Caco-2 (cell line): ENCODE data around the gene LRTM1. TPM values are rescaled to one million over a fixed set of nuclear protein-coding genes. Genes with fewer than 3 reads are reported as not detected.

Experiments
- BruUV-seq: library from RNA; stranded (reverse); fragments of 400-500 nt; replicated peaks from 2 replicates; lab custom pipeline; 2021; lab: Mats Ljungman, UMichigan
- CTCF ChIA-PET: fragments of 300-600 bp; sonication (Branson Sonifier 250); formaldehyde crosslinking; loops from one replicate; lab custom pipeline; 2022; ENCODE audit warnings: antibody characterized with exemption; lab: Charles Lee
- POLR2A ChIA-PET: fragments of 300-600 bp; sonication (Branson Sonifier 250); formaldehyde crosslinking; loops from one replicate; lab custom pipeline; 2022; ENCODE audit warnings: antibody characterized with exemption; lab: Charles Lee
- DNase-seq, 2 experiments: peaks; one replicate each; pipeline versions ENCODE4 v3.0.0 to v3.0.0-alpha.2; 2020 to 2022
- H3K27me3 ChIP-seq: replicated peaks from 2 replicates; pipeline ENCODE4 v1.6.0; 2011; ENCODE audit warnings: low read length; ENCODE audit not compliant: control insufficient read depth, insufficient read depth
- H3K36me3 ChIP-seq: 2 replicates; pipeline ENCODE4 v1.5.1; 2011; ENCODE audit warnings: low read length; ENCODE audit not compliant: control insufficient read depth, insufficient read depth
- H3K4me1 ChIP-seq: fragments of 250-450 bp; sonication (Bioruptor Pico); 2 replicates; pipeline ENCODE4 v1.5.1; 2020; ENCODE audit warnings: mild to moderate bottlenecking
- H3K4me3 ChIP-seq: 2 replicates; pipeline ENCODE4 v1.5.1; 2011; ENCODE audit warnings: low read depth, mild to moderate bottlenecking, control low read depth, low read length
- H3K9me3 ChIP-seq: fragments of 250-450 bp; sonication (Bioruptor Pico); 2 replicates; pipeline ENCODE4 v1.5.1; 2020; ENCODE audit warnings: mild to moderate bottlenecking, moderate library complexity
- H3K27ac Mint-ChIP-seq: one replicate; pipeline ENCODE4 v1.8.0; 2022; ENCODE audit warnings: mixed read lengths; ENCODE audit not compliant: unreplicated experiment
- H3K27me3 Mint-ChIP-seq: one replicate; pipeline ENCODE4 v1.8.0; 2022; ENCODE audit warnings: mixed read lengths; ENCODE audit not compliant: insufficient read depth, unreplicated experiment
- H3K36me3 Mint-ChIP-seq: one replicate; pipeline ENCODE4 v1.8.0; 2022; ENCODE audit warnings: mild to moderate bottlenecking, mixed read lengths; ENCODE audit not compliant: insufficient read depth, unreplicated experiment
- H3K4me1 Mint-ChIP-seq: one replicate; pipeline ENCODE4 v1.8.0; 2022; ENCODE audit warnings: low read depth, mixed read lengths; ENCODE audit not compliant: unreplicated experiment
- H3K4me3 Mint-ChIP-seq: one replicate; pipeline ENCODE4 v1.8.0; 2022; ENCODE audit warnings: mild to moderate bottlenecking, moderate library complexity, mixed read lengths; ENCODE audit not compliant: unreplicated experiment
- H3K9me3 Mint-ChIP-seq: one replicate; pipeline ENCODE4 v1.8.0; 2022; ENCODE audit warnings: mixed read lengths; ENCODE audit not compliant: unreplicated experiment
- CTCF ChIP-seq, 2 experiments: fragments of 200-600 bp in 1 of 2; IDR thresholded peaks; 1 replicate in 1 of 2; 2 replicates in 1 of 2; pipeline versions ENCODE4 v1.5.1 to v1.8.0; 2011 to 2022; ENCODE audit warnings: antibody characterized with exemption in 1 of 2, control low read depth in 1 of 2, inconsistent platforms in 1 of 2, low read depth in 1 of 2, low read length in 1 of 2, mild to moderate bottlenecking in 1 of 2, moderate library complexity in 1 of 2; ENCODE audit not compliant: insufficient read depth in 1 of 2, severe bottlenecking in 1 of 2, unreplicated experiment in 1 of 2
- intact Hi-C: fragments of 100-400 bp; cut with micrococcal nuclease; formaldehyde crosslinking; loops from one replicate; pipeline ENCODE4 v1.10.0; 2022; ENCODE audit not compliant: unreplicated experiment
- total RNA-seq: library from RNA; stranded (reverse); gene quantifications from 2 replicates; pipeline ENCODE4 v1.2.3, GENCODE V29; 2022

LRTM1 gene
- total RNA-seq, 1 experiment from 2014 or later, result not detected

GRCh38 chr3:54888162-54888561 lies 39.7 kb downstream of the LRTM1 start:
- ChIA-PET CTCF (no interaction called here), POLR2A (no interaction called here)
- Mint-ChIP-seq H3K27me3 (peaks cover 8% of the 10 kb centered on the region), H3K4me3 (no peak overlapping the region), H3K4me1 (no peaks in the 10 kb centered on the region), H3K36me3 (no peaks in the 10 kb centered on the region), H3K9me3 (no peaks in the 10 kb centered on the region), H3K27ac (no peak overlapping the region)
- no peak for DNase-seq
- TF ChIP-seq CTCF (IDR thresholded peaks at IDR 0.05; ENCODE audit: insufficient read depth in 1 of 2, low read depth in 1 of 2, low read length in 1 of 2, severe bottlenecking in 1 of 2, unreplicated experiment in 1 of 2), result no peak
- Histone ChIP-seq H3K9me3 (no peaks in the 10 kb centered on the region), H3K36me3 (no peaks in the 10 kb centered on the region), H3K27me3 (no peaks in the 10 kb centered on the region), H3K4me1 (peaks cover 15% of the 10 kb centered on the region), H3K4me3 (no peak overlapping the region)
- no TSS peak for BruUV-seq
- intact Hi-C loops, result no loop called here

- no peak overlapping the region for H3K4me3 Mint-ChIP-seq
- no peaks in the 10 kb centered on the region for H3K36me3 Mint-ChIP-seq
- Histone ChIP-seq H3K27me3 (no peaks in the 10 kb centered on the region; the same call in 1 of the 2 replicates), H3K4me3 (no peak overlapping the region), H3K4me1 (no peaks in the 10 kb centered on the region), H3K36me3 (no peaks in the 10 kb centered on the region), H3K9me3 (no peaks in the 10 kb centered on the region)
- H3K27me3 Mint-ChIP-seq, result peaks cover 18% of the 10 kb centered on the region
- TF ChIP-seq CTCF (IDR thresholded peaks at IDR 0.05; ENCODE audit: insufficient read depth in 1 of 2, low read depth in 1 of 2, low read length in 1 of 2, severe bottlenecking in 1 of 2, unreplicated experiment in 1 of 2), result no peak
- CTCF ChIA-PET, result no interaction called here
- no peaks in the 10 kb centered on the region for H3K4me1 Mint-ChIP-seq
- DNase-seq, result no peak
- intact Hi-C loops, result no loop called here
- no TSS peak for BruUV-seq
- POLR2A ChIA-PET, result no interaction called here
- H3K27ac Mint-ChIP-seq, result no peak overlapping the region
- no peaks in the 10 kb centered on the region for H3K9me3 Mint-ChIP-seq
Measured at GRCh38 chr3:54882129-54882833, 45.6 kb downstream of the LRTM1 start.

GRCh38 chr3:54878145-54878544 lies 49.7 kb downstream of the LRTM1 start:
- no peaks in the 10 kb centered on the region for H3K9me3 ChIP-seq
- H3K36me3 ChIP-seq, result no peaks in the 10 kb centered on the region
- no peak for TF ChIP-seq CTCF (IDR thresholded peaks at IDR 0.05; ENCODE audit: insufficient read depth in 1 of 2, low read depth in 1 of 2, low read length in 1 of 2, severe bottlenecking in 1 of 2, unreplicated experiment in 1 of 2)
- Mint-ChIP-seq H3K9me3 (no peaks in the 10 kb centered on the region), H3K27ac (no peak overlapping the region), H3K4me1 (no peaks in the 10 kb centered on the region), H3K27me3 (peaks cover 29% of the 10 kb centered on the region), H3K4me3 (no peak overlapping the region), H3K36me3 (no peaks in the 10 kb centered on the region)
- CTCF ChIA-PET, result no interaction called here
- no peaks in the 10 kb centered on the region for H3K4me1 ChIP-seq
- no peak for DNase-seq
- intact Hi-C loops, result loop anchor here (10.0 kb wide), 1 partner anchor 77 kb away; no protein-coding TSS in a partner anchor
- POLR2A ChIA-PET, result no interaction called here
- BruUV-seq, result no TSS peak
- H3K4me3 ChIP-seq, result no peak overlapping the region
- no peaks in the 10 kb centered on the region; the same call in 1 of the 2 replicates for H3K27me3 ChIP-seq
